GM21576 (cell line): ENCODE data around the gene RAP2C.
"Not testable (repeated sequence)": the region's sequence is repeated elsewhere in the genome, so short reads cannot be mapped to it uniquely, and the experiment has no call there.

ENCODE experiments used
- ATAC-seq: cut with Tn5 transposase; IDR thresholded peaks from one replicate; pipeline ENCODE4 v1.9.1; 2021; ENCODE audit warnings: mild to moderate bottlenecking, moderate library complexity; ENCODE audit not compliant: unreplicated experiment

The RAP2C gene

DNA sequence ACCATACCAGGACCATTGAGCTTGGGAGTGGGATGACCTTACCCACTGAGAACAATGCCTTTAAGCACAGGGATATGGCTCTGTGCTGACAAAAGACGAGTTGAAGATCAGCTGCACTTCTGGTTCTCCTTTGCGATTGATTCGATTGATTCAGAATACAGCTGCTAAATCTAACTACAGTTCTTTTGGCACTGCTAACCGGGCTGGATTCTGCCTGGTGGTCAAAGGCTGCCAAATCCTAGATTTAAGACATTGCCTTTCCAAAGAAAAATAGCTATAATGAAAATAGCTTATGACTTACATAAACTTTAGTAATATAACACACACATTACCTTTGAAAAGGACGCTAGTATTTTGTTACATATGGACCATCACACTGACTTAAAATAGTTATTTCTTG lies 18.3 kb downstream of the RAP2C start:
- no peak for ATAC-seq

- ATAC-seq: no peak
These were observed 19.3 kb downstream of the RAP2C start for GRCh38 chrX:132199941-132200340.

- no peak for ATAC-seq
These were observed 25.2 kb downstream of the RAP2C start for GRCh38 chrX:132193872-132194574.

GRCh38 chrX:132191938-132192337 lies 27.3 kb downstream of the RAP2C start:
- no peak for ATAC-seq

DNA sequence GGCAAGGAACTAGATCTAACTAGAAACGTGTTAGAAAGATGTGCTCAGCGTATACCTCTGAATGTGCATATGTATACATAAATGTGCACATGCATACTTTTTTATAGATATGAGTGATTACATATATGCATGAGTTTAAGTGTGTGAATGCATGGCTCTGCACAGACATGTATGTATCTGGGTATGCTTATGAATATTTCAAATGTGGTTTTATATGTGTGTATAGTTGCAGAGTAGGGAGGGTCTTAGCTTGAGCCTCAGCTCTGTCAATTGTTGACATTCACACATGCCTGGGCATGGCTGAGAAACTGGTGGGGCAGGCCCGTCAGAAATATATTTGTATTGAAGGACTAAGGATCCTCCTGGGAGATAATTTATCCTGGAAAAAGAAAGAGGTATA lies 31.1 kb downstream of the RAP2C start:
- no peak for ATAC-seq

DNA sequence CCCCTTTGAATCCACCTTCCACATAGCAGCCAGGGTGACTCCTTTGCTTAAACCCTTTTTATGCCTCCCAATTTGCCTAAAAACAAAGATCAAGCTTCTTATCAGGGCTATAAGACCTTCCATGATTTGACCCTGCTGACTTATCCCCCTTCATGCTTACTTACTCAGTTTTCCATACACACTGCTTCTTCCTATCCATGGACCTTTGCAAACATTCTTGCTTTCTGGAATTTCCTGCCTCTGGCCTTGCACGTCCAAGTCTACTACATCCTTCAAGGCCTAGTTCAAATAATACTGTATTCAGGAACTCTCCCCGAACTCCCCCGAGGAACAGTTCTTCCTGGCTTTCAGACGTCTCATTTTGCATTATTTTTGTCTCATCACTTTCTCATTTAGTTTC lies 31.8 kb downstream of the RAP2C start:
- no peak for ATAC-seq

GRCh38 chrX:132184871-132185270 lies 34.4 kb downstream of the RAP2C start:
- no peak for ATAC-seq

- ATAC-seq: no peak
These were observed 37.9 kb downstream of the RAP2C start for GRCh38 chrX:132181364-132181763.

DNA sequence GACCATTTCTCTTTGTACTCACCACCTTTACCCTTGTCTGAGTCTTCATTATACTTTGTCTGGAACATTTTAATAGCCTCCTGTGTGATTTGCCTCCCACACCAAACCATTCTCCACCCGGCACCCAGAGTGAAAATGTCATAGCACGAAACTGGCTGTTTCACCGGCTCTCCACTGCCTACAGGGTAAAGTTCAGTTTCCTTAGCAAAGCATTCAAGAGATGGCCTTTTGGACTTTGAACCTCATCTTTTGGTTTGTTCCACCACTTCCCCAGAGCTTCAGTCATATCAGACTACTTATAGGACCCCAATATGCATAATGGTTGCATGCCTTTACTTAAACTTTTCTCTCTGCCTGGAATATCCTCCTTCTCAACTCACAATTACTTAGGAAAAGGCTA lies 38.3 kb downstream of the RAP2C start:
- ATAC-seq: no peak

GRCh38 chrX:132173647-132174046 lies 45.6 kb downstream of the RAP2C start:
- no peak for ATAC-seq

DNA sequence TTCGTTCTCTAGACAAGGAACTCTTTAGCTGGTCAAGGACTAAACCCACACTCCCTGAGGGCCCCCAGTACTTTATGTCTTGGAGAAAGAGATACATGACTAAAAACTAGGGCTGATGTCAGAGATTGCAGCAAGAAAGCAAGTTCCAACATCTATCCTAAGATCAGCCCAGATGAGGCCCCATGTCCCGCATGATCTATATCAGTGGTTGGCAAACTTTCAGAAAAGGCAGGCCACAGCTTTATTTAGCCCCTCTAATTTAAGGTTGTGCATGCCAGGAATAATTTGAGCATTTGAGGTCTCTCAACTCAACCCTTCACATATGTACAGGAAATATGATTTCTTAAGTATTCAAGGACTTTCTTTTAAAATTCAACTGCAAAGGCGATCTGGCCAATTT lies 47.4 kb downstream of the RAP2C start:
- ATAC-seq: no peak

GRCh38 chrX:132171478-132171877 lies 47.8 kb downstream of the RAP2C start:
- no peak for ATAC-seq

- ATAC-seq: no peak
These were observed 49.7 kb downstream of the RAP2C start for GRCh38 chrX:132169554-132169953.

GRCh38 chrX:132165651-132166050 lies 53.6 kb downstream of the RAP2C start:
- ATAC-seq: no peak

DNA sequence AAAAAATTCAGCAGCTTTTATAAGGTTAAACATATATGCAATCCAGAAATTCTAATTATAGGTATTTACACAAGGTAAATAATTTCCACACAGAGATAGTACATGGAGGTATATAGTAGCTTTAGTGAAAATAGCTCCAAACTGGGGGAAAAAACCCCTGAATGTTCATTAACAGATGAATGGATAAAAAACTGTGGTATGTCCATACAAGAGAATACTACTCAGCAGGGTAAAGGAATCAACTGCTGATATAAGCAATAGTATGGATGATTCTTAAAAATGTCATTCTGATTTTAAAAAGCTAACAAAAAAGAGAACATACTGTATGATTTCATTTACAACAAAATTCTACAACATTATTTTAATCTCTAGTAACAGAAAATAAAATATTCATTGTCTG lies 54.2 kb downstream of the RAP2C start:
- ATAC-seq: no peak

DNA sequence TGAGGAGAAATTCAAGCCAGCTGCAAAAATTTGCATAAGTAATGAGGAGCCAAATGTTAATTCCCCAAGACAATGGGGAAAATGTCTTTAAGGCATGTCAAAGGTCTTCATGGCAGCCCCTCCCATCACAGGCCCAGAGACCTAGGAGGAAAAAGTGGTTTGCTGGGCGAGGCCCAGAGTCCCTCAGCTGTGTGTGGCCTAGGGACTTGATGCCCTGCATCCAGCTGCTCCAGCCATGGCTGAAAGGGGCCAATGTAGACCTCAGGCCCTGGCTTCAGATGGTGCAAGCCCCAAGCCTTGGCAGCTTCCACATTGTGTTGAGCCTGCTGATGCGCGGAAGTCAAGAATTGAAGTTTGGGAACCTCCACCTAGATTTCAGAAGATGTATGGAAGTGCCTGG lies 56.2 kb downstream of the RAP2C start:
- ATAC-seq: not testable (repeated sequence)

DNA sequence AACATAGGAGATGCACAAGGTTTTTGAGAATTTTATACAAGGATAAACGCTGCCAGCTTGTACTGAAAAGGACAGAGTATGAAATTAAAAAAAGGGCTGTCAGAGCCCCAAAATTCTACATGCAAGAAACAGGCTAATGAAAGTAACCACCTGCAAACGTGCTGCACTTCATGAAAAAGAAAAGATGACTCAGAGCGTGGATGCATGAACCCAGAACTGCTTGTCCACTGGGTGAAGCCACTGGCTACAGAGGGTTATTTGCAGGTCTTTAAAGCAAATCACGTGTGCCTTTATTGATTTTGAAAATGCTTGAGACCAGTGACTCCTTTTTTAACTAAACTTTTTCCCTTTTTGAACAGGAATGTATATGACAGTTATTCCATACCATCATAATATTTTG lies 66.1 kb downstream of the RAP2C start:
- ATAC-seq: no peak
